IPS DF 6.9 (cell line): ENCODE results near the gene CAMLG.
A peak's percentile ranks its signal among the peaks of the same experiment; 100 is the strongest.
"Not testable (repeated sequence)": the region's sequence is repeated elsewhere in the genome, so short reads cannot be mapped to it uniquely, and the experiment has no call there.

ENCODE experiments used
- DNase-seq: peaks from one replicate; pipeline ENCODE4 v3.0.0-alpha.2; 2013; ENCODE audit warnings: low read depth, low spot score
- H3K27ac ChIP-seq: one replicate; pipeline ENCODE4 v1.5.1; 2013; ENCODE audit warnings: low read length, control low read depth
- H3K27me3 ChIP-seq: 2 replicates; pipeline ENCODE4 v1.6.1; 2013; ENCODE audit warnings: mild to moderate bottlenecking, low read length; ENCODE audit not compliant: control insufficient read depth, insufficient read depth
- H3K36me3 ChIP-seq: 2 replicates; pipeline ENCODE4 v1.6.1; 2013; ENCODE audit warnings: low read length; ENCODE audit not compliant: control insufficient read depth, insufficient read depth
- H3K4me1 ChIP-seq: 2 replicates; pipeline ENCODE4 v1.6.1; 2013; ENCODE audit warnings: low read length; ENCODE audit not compliant: control insufficient read depth, insufficient read depth
- H3K4me3 ChIP-seq: 2 replicates; pipeline ENCODE4 v1.5.1; 2013; ENCODE audit warnings: mild to moderate bottlenecking, low read length
- H3K9me3 ChIP-seq: 2 replicates; pipeline ENCODE4 v1.6.1; 2013; ENCODE audit warnings: low read length, inconsistent platforms; ENCODE audit not compliant: control insufficient read depth, insufficient read depth
- WGBS: extraction: QIAGEN DNeasy Blood & Tissue Kit; methylation state at CpG from one replicate; pipeline ENCODE4 v1.1.7; 2013; ENCODE audit warnings: mixed read lengths, missing lambda C conversion rate; ENCODE audit not compliant: insufficient read length, insufficient coverage; 5-methylcytosine and 5-hydroxymethylcytosine counted together

The CAMLG gene

DNA sequence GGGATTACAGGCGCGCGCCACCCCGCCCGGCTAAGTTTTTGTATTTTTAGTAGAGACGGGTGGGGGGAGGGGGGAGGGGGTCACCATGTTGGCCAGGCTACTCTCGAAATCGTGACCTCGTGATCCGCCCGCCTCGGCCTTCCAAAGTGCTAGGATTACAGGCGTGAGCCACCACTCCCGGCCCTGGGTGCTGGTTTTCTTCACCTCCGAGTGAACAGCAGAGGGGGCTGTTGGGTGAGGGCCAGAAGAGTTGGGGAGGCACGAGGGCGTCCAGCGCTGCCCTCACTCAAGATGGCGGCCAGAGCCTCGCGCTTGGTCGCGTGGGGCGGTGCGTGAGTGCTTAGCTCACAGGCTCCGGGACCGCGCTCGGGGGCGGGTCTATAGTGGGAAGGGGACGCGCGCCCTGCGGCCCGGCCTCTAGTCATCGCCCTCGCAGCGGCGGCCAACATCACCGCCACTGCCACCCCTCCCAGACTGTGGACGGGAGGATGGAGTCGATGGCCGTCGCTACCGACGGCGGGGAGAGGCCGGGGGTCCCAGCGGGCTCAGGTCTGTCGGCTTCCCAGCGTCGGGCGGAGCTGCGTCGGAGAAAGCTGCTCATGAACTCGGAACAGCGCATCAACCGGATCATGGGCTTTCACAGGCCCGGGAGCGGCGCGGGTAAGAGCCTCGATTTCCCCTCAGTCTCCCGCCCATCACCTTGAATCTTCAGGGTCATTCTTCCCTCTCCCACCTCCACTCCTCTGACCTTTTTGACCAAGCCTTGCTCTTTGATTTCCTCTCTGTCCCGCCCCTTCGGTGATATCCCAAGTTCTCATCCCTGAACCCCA lies at the start of gene CAMLG:
CAMLG (plus strand) TSS at position 416 of the 830 bp plus-strand sequence; CDS start at position 489, 73 bp downstream.
- H3K27me3 ChIP-seq = no peaks in the 10 kb centered on the region
- H3K27ac ChIP-seq = no peak within 1 kb of the TSS
- WGBS = no CpG with 5 or more reads among the region's 66 CpGs
- peak; percentile 97 for DNase-seq
- H3K4me1 ChIP-seq = 0 out of 2 replicates have a peak, but pooled peaks cover 2% of the 10 kb centered on the region
- no peaks in the 10 kb centered on the region for H3K36me3 ChIP-seq
- H3K9me3 ChIP-seq = no peaks in the 10 kb centered on the region
- H3K4me3 ChIP-seq = peak within 1 kb of the TSS; percentile 79; the same call in 1 of the 2 replicates

DNA sequence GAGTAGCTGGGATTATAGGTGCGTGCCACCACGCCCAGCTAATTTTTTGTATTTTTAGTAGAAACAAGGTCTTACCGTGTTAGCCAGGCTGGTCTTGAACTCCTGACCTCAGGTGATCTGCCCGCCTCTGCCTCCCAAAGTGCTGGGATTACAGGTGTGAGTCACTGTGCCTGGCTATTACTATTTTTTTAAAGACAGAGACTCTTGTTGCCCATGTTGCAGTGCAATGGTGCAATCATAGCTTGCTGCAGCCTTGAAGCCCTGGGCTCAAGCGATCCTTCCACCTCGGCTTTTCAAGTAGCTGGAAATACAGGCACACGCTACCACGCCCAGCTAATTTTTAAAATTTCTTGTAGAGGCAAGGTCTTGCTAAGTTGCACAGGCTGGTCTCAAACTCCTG lies 48.2 kb upstream of the CAMLG start:
- H3K9me3 ChIP-seq, DNase-seq, H3K27ac ChIP-seq, H3K4me1 ChIP-seq, H3K4me3 ChIP-seq, H3K27me3 ChIP-seq: not testable (repeated sequence)
- peaks cover 11% of the 10 kb centered on the region; the same call in 1 of the 2 replicates for H3K36me3 ChIP-seq
- WGBS = no CpG with 5 or more reads among the region's 8 CpGs

DNA sequence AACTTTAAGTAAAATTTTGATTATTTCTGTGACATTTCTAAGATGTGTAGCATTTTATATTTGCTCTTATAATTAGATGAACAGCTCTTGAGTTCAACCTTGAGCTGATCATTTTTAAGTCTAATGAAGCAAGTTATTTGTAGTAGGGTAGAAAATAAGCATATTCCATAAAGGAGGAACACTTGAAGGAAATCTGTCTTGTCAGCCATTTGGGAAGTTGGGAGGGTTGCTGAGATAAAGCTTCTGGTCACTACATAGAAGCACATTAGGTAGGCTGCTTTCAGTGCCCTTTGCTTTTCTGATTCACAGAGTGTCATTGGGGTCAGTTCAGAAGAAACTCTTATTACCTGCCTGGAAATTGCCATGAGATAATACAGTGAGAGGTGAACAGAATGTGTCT lies 45.6 kb upstream of the CAMLG start:
- peaks cover 14% of the 10 kb centered on the region; the same call in 1 of the 2 replicates for H3K36me3 ChIP-seq

DNA sequence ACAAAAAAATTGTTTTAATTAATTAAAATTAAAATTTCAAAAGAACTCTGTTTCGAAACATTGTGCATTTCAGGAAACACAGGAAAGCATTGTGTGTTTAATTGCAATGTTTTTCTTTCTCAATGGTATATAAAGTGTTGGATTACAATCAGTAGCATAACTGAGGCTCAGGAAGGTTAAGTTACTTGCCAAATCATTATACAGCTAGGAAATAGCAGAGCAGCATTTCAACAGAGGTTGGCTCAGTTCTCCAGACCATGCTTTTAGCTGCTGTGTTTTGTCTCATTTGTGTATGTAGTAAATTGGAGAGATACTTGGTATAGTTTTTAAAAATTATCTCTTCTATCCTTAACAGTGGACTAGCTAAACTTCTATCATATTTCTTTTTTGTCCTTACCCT lies 30.0 kb upstream of the CAMLG start:
- DNase-seq = no peak
- WGBS = no CpG with 5 or more reads among the region's 1 CpG
- Histone ChIP-seq H3K27ac (no peak overlapping the region), H3K27me3 (no peaks in the 10 kb centered on the region), H3K4me1 (no peaks in the 10 kb centered on the region), H3K9me3 (no peaks in the 10 kb centered on the region), H3K4me3 (no peak overlapping the region), H3K36me3 (peaks cover 7% of the 10 kb centered on the region; the same call in 1 of the 2 replicates)

More for the DNA sequence above, 45.6 kb upstream of the CAMLG start:
- H3K27me3 ChIP-seq = no peaks in the 10 kb centered on the region
- no peak for DNase-seq
- no peaks in the 10 kb centered on the region for H3K4me1 ChIP-seq
- no peaks in the 10 kb centered on the region for H3K9me3 ChIP-seq
- H3K27ac ChIP-seq = no peak overlapping the region
- no peak overlapping the region for H3K4me3 ChIP-seq

DNA sequence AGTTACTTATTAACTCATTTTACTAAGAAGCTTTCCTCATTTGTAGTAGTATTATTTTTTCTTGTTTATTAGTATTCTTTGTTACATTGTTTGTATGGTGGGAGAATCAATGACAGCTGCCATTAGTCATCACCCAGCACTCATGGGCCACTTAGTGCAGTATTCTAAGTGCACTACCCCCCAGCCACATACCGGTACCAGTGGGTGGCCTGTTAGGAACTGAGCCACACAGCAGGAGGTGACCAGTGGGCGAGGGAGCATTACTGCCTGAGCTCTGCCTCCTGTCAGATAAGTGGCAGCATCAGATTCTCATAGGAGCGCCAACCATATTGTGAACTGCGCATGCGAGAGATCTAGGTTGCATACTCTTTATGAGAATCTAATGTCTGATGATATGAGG lies 24.2 kb upstream of the CAMLG start:
- no peak for DNase-seq
- no peaks in the 10 kb centered on the region; the same call in 1 of the 2 replicates for H3K36me3 ChIP-seq
- no CpG with 5 or more reads among the region's 5 CpGs for WGBS

DNA sequence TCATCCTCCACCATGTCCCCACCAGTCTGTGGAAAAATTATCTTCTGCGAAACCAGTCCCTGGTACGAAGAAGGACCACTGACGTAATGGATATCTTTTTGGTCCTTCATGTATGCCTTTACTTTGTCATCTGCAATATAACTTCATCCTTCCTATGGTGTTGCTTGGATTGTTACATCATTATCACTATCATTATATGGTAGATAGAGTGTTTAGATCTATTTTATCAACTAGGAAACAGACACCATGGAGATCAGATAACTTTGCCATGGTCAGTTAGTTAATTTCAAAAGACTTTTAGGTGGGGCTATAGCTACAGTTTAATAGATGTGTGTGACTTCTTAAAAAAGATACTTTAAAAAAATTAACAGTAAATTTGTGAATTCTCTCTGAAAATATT lies 23.8 kb upstream of the CAMLG start:
- Histone ChIP-seq H3K9me3 (no peaks in the 10 kb centered on the region), H3K27me3 (no peaks in the 10 kb centered on the region), H3K36me3 (peaks cover 4% of the 10 kb centered on the region; the same call in 1 of the 2 replicates), H3K4me1 (no peaks in the 10 kb centered on the region), H3K27ac (no peak overlapping the region), H3K4me3 (no peak overlapping the region)
- no peak for DNase-seq
- WGBS = no CpG with 5 or more reads among the region's 3 CpGs

More for the DNA sequence above, 24.2 kb upstream of the CAMLG start:
- Histone ChIP-seq H3K27me3 (no peaks in the 10 kb centered on the region), H3K9me3 (no peaks in the 10 kb centered on the region), H3K4me3 (no peak overlapping the region), H3K27ac (no peak overlapping the region), H3K4me1 (no peaks in the 10 kb centered on the region)

DNA sequence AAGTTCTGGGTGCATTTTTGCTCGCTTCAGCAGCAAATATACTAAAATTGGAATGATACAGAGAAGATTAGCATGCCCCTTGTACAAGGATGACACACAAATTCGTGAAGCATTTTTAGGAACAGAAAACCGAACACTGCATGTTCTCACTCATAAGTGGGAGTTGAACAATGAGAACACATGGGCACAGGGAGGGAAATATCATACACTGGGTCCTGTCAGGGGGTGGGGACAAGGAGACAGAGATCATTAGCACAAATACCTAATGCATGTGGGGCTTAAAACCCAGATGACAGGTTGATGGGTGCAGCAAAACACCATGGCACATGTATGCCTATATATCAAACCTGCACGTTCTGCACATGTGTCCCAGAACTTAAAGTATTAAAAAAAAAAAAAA lies 22.9 kb upstream of the CAMLG start:
- H3K9me3 ChIP-seq, DNase-seq, H3K4me3 ChIP-seq, H3K27me3 ChIP-seq, H3K36me3 ChIP-seq, H3K27ac ChIP-seq, H3K4me1 ChIP-seq: not testable (repeated sequence)
- WGBS = no CpG with 5 or more reads among the region's 4 CpGs

DNA sequence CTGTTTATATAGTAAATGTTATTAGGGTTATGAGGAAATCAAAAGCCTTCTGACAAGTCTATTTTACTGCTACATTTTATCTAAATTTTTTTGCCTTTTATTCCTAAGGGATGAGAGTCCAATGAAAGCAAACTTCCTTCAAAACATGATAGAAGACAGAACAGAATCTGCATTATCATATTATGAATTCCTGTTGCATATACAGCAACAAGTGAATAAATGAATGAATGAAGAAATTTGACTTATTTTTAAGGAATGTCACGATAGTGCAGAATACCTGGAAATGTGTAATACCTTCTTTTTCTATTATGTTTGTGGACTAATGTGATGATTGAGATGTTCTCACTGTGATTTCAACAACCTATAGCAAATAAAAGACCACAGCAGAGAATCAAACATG lies 13.5 kb upstream of the CAMLG start:
- Histone ChIP-seq H3K4me1 (no peaks in the 10 kb centered on the region), H3K36me3 (no peaks in the 10 kb centered on the region; the same call in 1 of the 2 replicates), H3K27me3 (no peaks in the 10 kb centered on the region), H3K9me3 (no peaks in the 10 kb centered on the region), H3K27ac (no peak overlapping the region), H3K4me3 (no peak overlapping the region)
- no peak for DNase-seq
- WGBS = no CpG with 5 or more reads among the region's 1 CpG

DNA sequence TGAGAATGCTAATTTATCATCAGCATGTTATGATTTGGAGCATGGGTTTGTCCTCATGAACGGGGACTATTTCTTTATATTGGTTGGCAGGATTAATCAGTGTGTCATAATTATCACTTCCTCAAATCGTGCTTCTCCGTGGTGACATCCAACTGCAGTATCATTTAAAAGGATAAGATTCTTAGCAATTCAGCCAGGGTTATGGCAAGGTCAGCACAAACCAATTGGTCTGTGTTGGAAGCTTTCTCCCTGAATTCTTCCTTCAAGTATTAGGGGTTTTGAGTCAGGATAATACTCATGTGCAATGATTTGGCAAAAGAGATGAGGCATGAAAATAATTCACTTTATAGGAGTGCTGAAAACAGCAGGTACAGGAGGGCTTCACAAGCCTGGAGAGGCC lies 5.5 kb upstream of the CAMLG start:
- Histone ChIP-seq H3K9me3 (no peaks in the 10 kb centered on the region), H3K4me1 (no peaks in the 10 kb centered on the region), H3K27me3 (no peaks in the 10 kb centered on the region), H3K4me3 (no peak overlapping the region), H3K36me3 (no peaks in the 10 kb centered on the region), H3K27ac (no peak overlapping the region)
- DNase-seq = no peak
- WGBS = no CpG with 5 or more reads among the region's 3 CpGs

DNA sequence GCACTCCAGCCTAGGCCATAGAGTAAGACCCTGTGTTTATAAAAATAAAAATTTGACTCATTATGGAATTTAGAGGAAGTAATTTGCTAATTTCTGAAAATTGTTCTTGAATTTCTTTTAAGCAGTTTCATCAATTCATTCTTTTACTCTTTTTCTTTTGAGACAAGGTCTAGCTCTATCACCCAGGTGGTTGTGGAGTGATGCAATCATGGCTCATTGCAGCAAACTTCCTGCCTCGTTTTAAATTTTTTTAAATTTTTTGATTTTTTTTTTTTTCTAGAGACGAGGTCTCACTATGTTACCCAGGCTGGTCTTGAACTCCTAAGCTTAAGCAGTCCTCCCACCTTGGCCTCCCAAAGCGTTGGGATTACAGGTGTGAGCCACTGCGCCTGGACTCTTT lies 3.1 kb upstream of the CAMLG start:
- no peak overlapping the region for H3K4me3 ChIP-seq
- no CpG with 5 or more reads among the region's 4 CpGs for WGBS
- H3K4me1 ChIP-seq = 0 out of 2 replicates have a peak, but pooled peaks cover 2% of the 10 kb centered on the region
- no peak for DNase-seq
- H3K27ac ChIP-seq = no peak overlapping the region
- no peaks in the 10 kb centered on the region for H3K9me3 ChIP-seq
- H3K36me3 ChIP-seq = no peaks in the 10 kb centered on the region
- H3K27me3 ChIP-seq = no peaks in the 10 kb centered on the region
